Measurements from ENCODE around the gene ADGRV1. TPM values are rescaled to one million over a fixed set of nuclear protein-coding genes. Genes with fewer than 3 reads are reported as not detected.

The ADGRV1 gene
- polyA plus RNA-seq, 2 of the 4 experiments (the other 2 are of a cell fraction) = 0.70 to 3.7 TPM

DNA sequence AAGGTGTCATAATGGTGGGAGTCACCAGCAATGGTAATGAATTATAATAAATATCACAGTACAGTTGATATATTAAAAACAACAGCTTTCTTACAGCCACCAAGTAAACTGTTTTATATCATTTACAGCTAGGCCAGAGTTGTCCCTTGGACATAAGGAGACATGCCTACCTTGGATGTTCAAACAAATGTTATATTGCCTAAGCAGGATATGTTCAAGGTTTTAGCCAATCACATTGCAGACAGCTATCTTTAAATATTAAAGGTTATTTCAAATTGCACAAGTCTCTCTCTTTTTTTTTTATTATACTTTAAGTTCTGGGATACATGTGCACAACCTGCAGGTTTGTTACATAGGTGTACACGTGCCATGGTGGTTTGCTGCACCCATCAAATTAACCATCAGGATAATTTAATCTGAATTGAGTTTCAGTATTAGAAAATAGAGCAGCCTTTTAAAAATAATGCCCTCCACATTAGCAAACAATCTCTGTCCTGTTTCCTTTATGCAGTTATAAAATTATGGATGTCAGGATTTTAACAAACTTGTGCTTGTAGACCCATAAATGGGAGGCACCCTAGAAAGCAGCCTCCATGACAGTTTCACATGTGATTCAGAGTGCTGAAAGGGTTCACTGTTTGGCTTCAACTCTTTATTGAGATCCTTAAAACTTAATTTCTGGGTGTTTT lies 483.8 kb downstream of the ADGRV1 start:
- H3K4me2 ChIP-seq = no peak overlapping the region
- no peak overlapping the region for H3K4me3 ChIP-seq
- 0 out of 3 replicates have a peak, but pooled peaks cover 5% of the 10 kb centered on the region for H3K9me3 ChIP-seq
- H3K27ac ChIP-seq = no peak overlapping the region
- POLR2A ChIA-PET = no interaction called here
- CTCF ChIA-PET = interaction anchor here (1.5 kb wide), 1 partner anchor 11 kb away, joined by 3 read pairs; no protein-coding TSS in a partner anchor
- DNase-seq (ENCODE audit: low read depth in 1 of 2, low spot score in 1 of 2) = no peak
- FAIRE-seq = no peak
- 94% methylated on average over 1 of the region's 1 CpG for WGBS (ENCODE audit: missing lambda C conversion rate)
- TF ChIP-seq ZNF302 (CRISPR knock-in tag; IDR thresholded peaks at IDR 0.05) (no peak), FOSL2 (IDR thresholded peaks at IDR 0.05) (no peak), FOSL2 (CRISPR knock-in tag; IDR thresholded peaks at IDR 0.05) (no peak), MYC (IDR thresholded peaks at IDR 0.05; ENCODE audit: borderline replicate concordance, low read length) (no peak), ZFP36 (IDR thresholded peaks at IDR 0.05; ENCODE audit: borderline replicate concordance, partially characterized antibody) (no peak), NPAS2 (CRISPR knock-in tag; IDR thresholded peaks at IDR 0.05; ENCODE audit: borderline replicate concordance) (no peak), PHF8 (IDR thresholded peaks at IDR 0.05; ENCODE audit: borderline replicate concordance, low read depth) (no peak), POLR2AphosphoS2 (conservative IDR thresholded peaks at IDR 0.05; ENCODE audit: low read length) (no peak), HDAC2 (IDR thresholded peaks at IDR 0.05) (no peak), RAD21 (conservative IDR thresholded peaks at IDR 0.05 in 1 of 2, IDR thresholded peaks at IDR 0.05 in 1 of 2) (no peak)
- TF ChIP-seq, protein P1, sequence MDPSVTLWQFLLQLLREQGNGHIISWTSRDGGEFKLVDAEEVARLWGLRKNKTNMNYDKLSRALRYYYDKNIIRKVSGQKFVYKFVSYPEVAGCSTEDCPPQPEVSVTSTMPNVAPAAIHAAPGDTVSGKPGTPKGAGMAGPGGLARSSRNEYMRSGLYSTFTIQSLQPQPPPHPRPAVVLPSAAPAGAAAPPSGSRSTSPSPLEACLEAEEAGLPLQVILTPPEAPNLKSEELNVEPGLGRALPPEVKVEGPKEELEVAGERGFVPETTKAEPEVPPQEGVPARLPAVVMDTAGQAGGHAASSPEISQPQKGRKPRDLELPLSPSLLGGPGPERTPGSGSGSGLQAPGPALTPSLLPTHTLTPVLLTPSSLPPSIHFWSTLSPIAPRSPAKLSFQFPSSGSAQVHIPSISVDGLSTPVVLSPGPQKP (IDR thresholded peaks at IDR 0.05; ENCODE audit: low read depth, low read length) = no peak
- TF ChIP-seq, protein P2, sequence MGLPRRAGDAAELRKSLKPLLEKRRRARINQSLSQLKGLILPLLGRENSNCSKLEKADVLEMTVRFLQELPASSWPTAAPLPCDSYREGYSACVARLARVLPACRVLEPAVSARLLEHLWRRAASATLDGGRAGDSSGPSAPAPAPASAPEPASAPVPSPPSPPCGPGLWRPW (IDR thresholded peaks at IDR 0.05) = no peak
- TF ChIP-seq, protein P3, sequence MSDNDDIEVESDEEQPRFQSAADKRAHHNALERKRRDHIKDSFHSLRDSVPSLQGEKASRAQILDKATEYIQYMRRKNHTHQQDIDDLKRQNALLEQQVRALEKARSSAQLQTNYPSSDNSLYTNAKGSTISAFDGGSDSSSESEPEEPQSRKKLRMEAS (IDR thresholded peaks at IDR 0.05) = no peak
- H3K4me1 ChIP-seq = peaks cover 3% of the 10 kb centered on the region; the same call in 1 of the 3 replicates
- ATAC-seq = no peak

DNA sequence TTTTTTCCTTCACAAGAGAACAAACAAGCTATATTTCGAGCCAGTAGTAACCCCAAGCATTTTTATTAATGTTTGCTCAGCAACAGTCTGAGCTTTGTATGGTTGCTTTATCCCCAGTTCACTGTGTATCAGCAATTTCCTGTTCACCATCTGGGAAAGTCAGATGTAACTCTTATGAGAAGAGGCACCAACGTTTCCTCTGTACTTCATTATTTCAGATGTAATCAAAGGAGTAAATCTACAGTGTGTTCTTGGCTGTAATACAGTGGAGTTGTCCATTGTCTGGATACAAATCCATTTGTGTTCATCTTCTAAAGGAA lies 484.3 kb downstream of the ADGRV1 start:
- ATAC-seq (no peak), FAIRE-seq (no peak)
- CTCF ChIA-PET = interaction anchor here (1.5 kb wide), 1 partner anchor 12 kb away, joined by 3 read pairs; no protein-coding TSS in a partner anchor

More for the DNA sequence above, 484.3 kb downstream of the ADGRV1 start:
- Histone ChIP-seq H3K4me2 (no peak overlapping the region), H3K4me3 (no peak overlapping the region), H3K27ac (no peak overlapping the region), H3K9me3 (0 out of 3 replicates have a peak, but pooled peaks cover 5% of the 10 kb centered on the region), H3K4me1 (peaks cover 5% of the 10 kb centered on the region; the same call in 2 of the 3 replicates)
- WGBS (ENCODE audit: missing lambda C conversion rate) = 10% methylated on average over 2 of the region's 2 CpGs
- no peak for DNase-seq (ENCODE audit: low read depth in 1 of 2, low spot score in 1 of 2)
- POLR2A ChIA-PET = no interaction called here
- TF ChIP-seq FOXS1 (CRISPR knock-in tag; IDR thresholded peaks at IDR 0.05) = no peak
- no peak for TF ChIP-seq EP300 (IDR thresholded peaks at IDR 0.05)
- no peak for TF ChIP-seq HDAC2 (IDR thresholded peaks at IDR 0.05)
- TF ChIP-seq MAZ (IDR thresholded peaks at IDR 0.05; ENCODE audit: borderline replicate concordance, low read depth, low read length) = no peak
- TF ChIP-seq EHMT2 (IDR thresholded peaks at IDR 0.05; ENCODE audit: low read depth) = no peak
- TF ChIP-seq, protein P1 (IDR thresholded peaks at IDR 0.05; ENCODE audit: low read depth, low read length) = no peak
- TF ChIP-seq, protein P2 (IDR thresholded peaks at IDR 0.05) = no peak
- no peak for TF ChIP-seq FOSB (CRISPR knock-in tag; IDR thresholded peaks at IDR 0.05)
- TF ChIP-seq ZSCAN20 (CRISPR knock-in tag; IDR thresholded peaks at IDR 0.05) = no peak
- no peak for TF ChIP-seq CBX2 (IDR thresholded peaks at IDR 0.05; ENCODE audit: borderline replicate concordance, low read depth)
- no peak for TF ChIP-seq HOXB5 (CRISPR knock-in tag; IDR thresholded peaks at IDR 0.05)
- TF ChIP-seq, protein P4, sequence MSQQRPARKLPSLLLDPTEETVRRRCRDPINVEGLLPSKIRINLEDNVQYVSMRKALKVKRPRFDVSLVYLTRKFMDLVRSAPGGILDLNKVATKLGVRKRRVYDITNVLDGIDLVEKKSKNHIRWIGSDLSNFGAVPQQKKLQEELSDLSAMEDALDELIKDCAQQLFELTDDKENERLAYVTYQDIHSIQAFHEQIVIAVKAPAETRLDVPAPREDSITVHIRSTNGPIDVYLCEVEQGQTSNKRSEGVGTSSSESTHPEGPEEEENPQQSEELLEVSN (IDR thresholded peaks at IDR 0.05; ENCODE audit: borderline replicate concordance, low read depth) = no peak
